Measurements from ENCODE around the gene CACNA2D3. TPM values are rescaled to one million over a fixed set of nuclear protein-coding genes. Genes with fewer than 3 reads are reported as not detected.

Gene CACNA2D3
- total and polyA plus RNA-seq, 4 donors, result 0.72 to 2.4 (median 1.5) TPM

GRCh38 chr3:54983266-54984099 lies 861.1 kb downstream of the CACNA2D3 start:
- Histone ChIP-seq H3K4me3 (ENCODE audit: low read length in 2 of 2) (no peak overlapping the region), H3K4me1 (ENCODE audit: control insufficient read depth in 1 of 2, insufficient read depth in 2 of 2, low read length in 2 of 2) (peaks cover 0 to 2% of the 10 kb centered on the region in 2 donors), H3K27me3 (ENCODE audit: control insufficient read depth in 1 of 2, insufficient read depth in 2 of 2, low read length in 1 of 2) (peaks cover 0 to 2% of the 10 kb centered on the region in 2 donors), H3K36me3 (ENCODE audit: control insufficient read depth in 1 of 2, insufficient read depth in 2 of 2, low read length in 1 of 2) (no peaks in the 10 kb centered on the region), H3K9me3 (ENCODE audit: control insufficient read depth, low read length) (no peaks in the 10 kb centered on the region), H3K27ac (ENCODE audit: low read depth in 1 of 2, low read length in 2 of 2) (no peak overlapping the region)
- 78% methylated on average over 5 of the region's 5 CpGs for WGBS, 2 donors
- ATAC-seq (ENCODE audit: low FRiP score), result no peak
- no peak for DNase-seq
- intact Hi-C loops (cut with DNase I), result no loop called here

- ATAC-seq (ENCODE audit: low FRiP score) (no peak), DNase-seq (no peak)
- H3K4me1 ChIP-seq (ENCODE audit: control insufficient read depth in 1 of 2, insufficient read depth in 2 of 2, low read length in 2 of 2), result peaks cover 0 to 2% of the 10 kb centered on the region in 2 donors
- intact Hi-C loops (cut with DNase I), result no loop called here
- no peaks in the 10 kb centered on the region for H3K9me3 ChIP-seq (ENCODE audit: control insufficient read depth, low read length)
- H3K27ac ChIP-seq (ENCODE audit: low read depth in 1 of 2, low read length in 2 of 2), result no peak overlapping the region
- no peaks in the 10 kb centered on the region for H3K36me3 ChIP-seq (ENCODE audit: control insufficient read depth in 1 of 2, insufficient read depth in 2 of 2, low read length in 1 of 2)
- no peak overlapping the region for H3K4me3 ChIP-seq (ENCODE audit: low read length in 2 of 2)
- peaks cover 0 to 2% of the 10 kb centered on the region in 2 donors for H3K27me3 ChIP-seq (ENCODE audit: control insufficient read depth in 1 of 2, insufficient read depth in 2 of 2, low read length in 1 of 2)
- WGBS, 2 donors, result 92 to 96% methylated on average over 4 of the region's 4 CpGs
Observed at GRCh38 chr3:54985856-54986255, 863.5 kb downstream of the CACNA2D3 start.

- no peaks in the 10 kb centered on the region for H3K36me3 ChIP-seq (ENCODE audit: control insufficient read depth in 1 of 2, insufficient read depth in 2 of 2, low read length in 1 of 2)
- intact Hi-C loops (cut with DNase I), result no loop called here
- DNase-seq (no peak), ATAC-seq (ENCODE audit: low FRiP score) (no peak)
- WGBS, 2 donors, result 91 to 92% methylated on average over 4 of the region's 4 CpGs
- no peak overlapping the region for H3K27ac ChIP-seq (ENCODE audit: low read depth in 1 of 2, low read length in 2 of 2)
- no peak overlapping the region for H3K4me3 ChIP-seq (ENCODE audit: low read length in 2 of 2)
- peaks cover 0 to 2% of the 10 kb centered on the region in 2 donors for H3K4me1 ChIP-seq (ENCODE audit: control insufficient read depth in 1 of 2, insufficient read depth in 2 of 2, low read length in 2 of 2)
- no peaks in the 10 kb centered on the region for H3K9me3 ChIP-seq (ENCODE audit: control insufficient read depth, low read length)
- H3K27me3 ChIP-seq (ENCODE audit: control insufficient read depth in 1 of 2, insufficient read depth in 2 of 2, low read length in 1 of 2), result peaks cover 0 to 2% of the 10 kb centered on the region in 2 donors
Observed at GRCh38 chr3:54986294-54986693, 863.9 kb downstream of the CACNA2D3 start.

DNA sequence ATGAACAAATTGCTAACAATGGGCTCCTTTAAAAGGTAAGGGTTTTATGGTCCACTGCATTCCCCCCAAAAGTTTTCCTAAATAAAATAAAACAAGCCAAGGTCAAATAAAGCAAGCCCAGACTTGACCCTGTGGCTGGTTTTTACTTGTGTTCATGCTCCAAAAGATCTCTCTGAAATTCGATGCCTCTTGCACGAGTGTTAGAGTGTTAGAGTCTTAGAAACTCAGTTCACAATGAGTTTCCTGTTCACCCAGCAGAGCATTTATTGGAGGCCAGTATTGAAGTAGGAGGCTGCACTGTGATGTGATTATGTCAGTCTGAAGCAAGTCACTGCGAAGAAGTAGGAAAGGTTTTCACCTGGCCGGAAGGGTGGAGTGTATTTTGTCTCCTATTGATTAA lies 865.4 kb downstream of the CACNA2D3 start:
- Histone ChIP-seq H3K4me3 (ENCODE audit: low read length in 2 of 2) (no peak overlapping the region), H3K27me3 (ENCODE audit: control insufficient read depth in 1 of 2, insufficient read depth in 2 of 2, low read length in 1 of 2) (peaks cover 0 to 2% of the 10 kb centered on the region in 2 donors), H3K27ac (ENCODE audit: low read depth in 1 of 2, low read length in 2 of 2) (no peak overlapping the region), H3K9me3 (ENCODE audit: control insufficient read depth, low read length) (no peaks in the 10 kb centered on the region), H3K36me3 (ENCODE audit: control insufficient read depth in 1 of 2, insufficient read depth in 2 of 2, low read length in 1 of 2) (no peaks in the 10 kb centered on the region), H3K4me1 (ENCODE audit: control insufficient read depth in 1 of 2, insufficient read depth in 2 of 2, low read length in 2 of 2) (peaks cover 0 to 2% of the 10 kb centered on the region in 2 donors)
- 73 to 77% methylated on average over 4 of the region's 4 CpGs for WGBS, 2 donors
- ATAC-seq (ENCODE audit: low FRiP score), result no peak
- intact Hi-C loops (cut with DNase I), result no loop called here
- no peak for DNase-seq

GRCh38 chr3:54988302-54988837 lies 866.0 kb downstream of the CACNA2D3 start:
- intact Hi-C loops (cut with DNase I), result no loop called here
- Histone ChIP-seq H3K4me3 (ENCODE audit: low read length in 2 of 2) (no peak overlapping the region), H3K27me3 (ENCODE audit: control insufficient read depth in 1 of 2, insufficient read depth in 2 of 2, low read length in 1 of 2) (peaks cover 0 to 2% of the 10 kb centered on the region in 2 donors), H3K36me3 (ENCODE audit: control insufficient read depth in 1 of 2, insufficient read depth in 2 of 2, low read length in 1 of 2) (no peaks in the 10 kb centered on the region), H3K9me3 (ENCODE audit: control insufficient read depth, low read length) (no peaks in the 10 kb centered on the region), H3K27ac (ENCODE audit: low read depth in 1 of 2, low read length in 2 of 2) (no peak overlapping the region), H3K4me1 (ENCODE audit: control insufficient read depth in 1 of 2, insufficient read depth in 2 of 2, low read length in 2 of 2) (peaks cover 0 to 2% of the 10 kb centered on the region in 2 donors)
- 72 to 75% methylated on average over 4 of the region's 4 CpGs for WGBS, 2 donors
- DNase-seq (no peak), ATAC-seq (ENCODE audit: low FRiP score) (no peak)

DNA sequence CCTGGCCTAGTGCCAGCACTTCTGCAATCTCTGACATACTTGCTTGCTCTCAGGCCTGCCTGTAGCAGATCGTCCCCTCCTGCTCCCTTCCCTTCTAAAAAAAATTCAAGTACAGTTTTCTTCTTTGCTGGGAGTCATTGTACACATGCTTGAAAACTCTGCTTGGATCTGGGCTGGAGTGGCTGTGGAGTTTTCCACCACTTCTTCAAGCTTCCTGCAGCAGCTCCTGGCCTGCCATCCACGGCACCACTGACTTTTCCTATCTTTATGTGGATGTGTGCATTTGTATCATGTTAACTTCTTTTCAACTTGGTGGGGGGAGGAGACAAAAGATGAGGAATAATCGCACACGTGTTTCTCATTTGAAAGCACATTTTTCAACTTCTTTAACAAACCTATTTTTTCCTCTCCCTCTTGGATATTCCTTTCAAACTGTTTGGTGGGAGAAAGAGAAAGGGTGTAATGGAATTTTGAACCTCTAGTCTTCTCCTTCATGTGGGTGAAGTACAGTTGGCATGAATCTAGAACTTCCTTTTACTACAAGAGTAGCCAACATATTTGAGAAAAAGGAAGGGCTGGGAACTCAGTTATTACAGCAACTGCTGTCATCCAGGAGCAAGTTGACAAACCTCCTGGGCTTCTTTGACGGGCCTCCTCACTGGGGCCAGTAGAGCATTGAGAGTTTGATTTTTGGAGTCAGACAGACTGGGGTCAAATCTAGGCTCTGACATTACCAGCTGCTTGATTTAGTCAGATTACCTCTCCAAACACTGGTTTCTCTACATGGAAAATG lies 866.7 kb downstream of the CACNA2D3 start:
- no peaks in the 10 kb centered on the region for H3K9me3 ChIP-seq (ENCODE audit: control insufficient read depth, low read length)
- H3K36me3 ChIP-seq (ENCODE audit: control insufficient read depth in 1 of 2, insufficient read depth in 2 of 2, low read length in 1 of 2), result no peaks in the 10 kb centered on the region
- no peak overlapping the region for H3K27ac ChIP-seq (ENCODE audit: low read depth in 1 of 2, low read length in 2 of 2)
- DNase-seq, result peak in 1 of 2 donors; percentile 67
- peaks cover 0 to 2% of the 10 kb centered on the region in 2 donors for H3K27me3 ChIP-seq (ENCODE audit: control insufficient read depth in 1 of 2, insufficient read depth in 2 of 2, low read length in 1 of 2)
- 49 to 56% methylated on average over 5 of the region's 5 CpGs for WGBS, 2 donors
- peak; percentile 68 for ATAC-seq (ENCODE audit: low FRiP score)
- H3K4me1 ChIP-seq (ENCODE audit: control insufficient read depth in 1 of 2, insufficient read depth in 2 of 2, low read length in 2 of 2), result peaks cover 0 to 2% of the 10 kb centered on the region in 2 donors
- H3K4me3 ChIP-seq (ENCODE audit: low read length in 2 of 2), result no peak overlapping the region
- intact Hi-C loops (cut with DNase I), result no loop called here

DNA sequence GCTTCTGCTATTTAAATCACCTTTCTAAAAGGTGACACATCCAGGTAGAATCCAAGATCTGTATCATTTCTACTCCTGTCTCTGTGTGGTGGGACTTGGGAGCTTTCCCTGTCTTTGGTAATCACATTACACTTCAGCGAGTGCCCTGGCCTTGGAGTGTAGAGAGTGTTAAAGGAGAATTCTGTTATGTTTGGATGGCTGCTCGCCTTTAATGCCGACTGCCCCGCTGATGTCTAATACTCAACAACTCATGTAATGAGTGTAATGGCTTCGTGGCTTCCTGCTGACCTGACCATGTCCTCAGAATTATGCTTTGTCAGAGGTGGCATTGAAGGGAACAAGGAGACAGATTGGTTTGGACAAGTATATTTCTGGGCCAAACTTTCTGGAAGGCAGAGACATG lies 871.8 kb downstream of the CACNA2D3 start:
- Histone ChIP-seq H3K27me3 (ENCODE audit: control insufficient read depth in 1 of 2, insufficient read depth in 2 of 2, low read length in 1 of 2) (no peaks in the 10 kb centered on the region), H3K4me3 (ENCODE audit: low read length in 2 of 2) (no peak overlapping the region), H3K27ac (ENCODE audit: low read depth in 1 of 2, low read length in 2 of 2) (no peak overlapping the region), H3K36me3 (ENCODE audit: control insufficient read depth in 1 of 2, insufficient read depth in 2 of 2, low read length in 1 of 2) (no peaks in the 10 kb centered on the region), H3K4me1 (ENCODE audit: control insufficient read depth in 1 of 2, insufficient read depth in 2 of 2, low read length in 2 of 2) (peaks cover 0 to under 1% of the 10 kb centered on the region in 2 donors), H3K9me3 (ENCODE audit: control insufficient read depth, low read length) (no peaks in the 10 kb centered on the region)
- intact Hi-C loops (cut with DNase I), result no loop called here
- WGBS, 2 donors, result 11 to 14% methylated on average over 5 of the region's 5 CpGs
- ATAC-seq (ENCODE audit: low FRiP score), result no peak
- no peak for DNase-seq

- H3K27me3 ChIP-seq (ENCODE audit: control insufficient read depth in 1 of 2, insufficient read depth in 2 of 2, low read length in 1 of 2), result no peaks in the 10 kb centered on the region
- ATAC-seq (ENCODE audit: low FRiP score) (no peak), DNase-seq (no peak)
- H3K27ac ChIP-seq (ENCODE audit: low read depth in 1 of 2, low read length in 2 of 2), result no peak overlapping the region
- no peak overlapping the region for H3K4me3 ChIP-seq (ENCODE audit: low read length in 2 of 2)
- intact Hi-C loops (cut with DNase I), result no loop called here
- WGBS, 2 donors, result 42 to 43% methylated on average over 5 of the region's 5 CpGs
- H3K36me3 ChIP-seq (ENCODE audit: control insufficient read depth in 1 of 2, insufficient read depth in 2 of 2, low read length in 1 of 2), result no peaks in the 10 kb centered on the region
- peaks cover 2 to 3% of the 10 kb centered on the region in 2 donors for H3K4me1 ChIP-seq (ENCODE audit: control insufficient read depth in 1 of 2, insufficient read depth in 2 of 2, low read length in 2 of 2)
- H3K9me3 ChIP-seq (ENCODE audit: control insufficient read depth, low read length), result no peaks in the 10 kb centered on the region
Observed at GRCh38 chr3:54999159-54999558, 876.8 kb downstream of the CACNA2D3 start.
